Adrenal gland (tissue), 5 donors: ENCODE results near the gene SLC16A14.

Experiments used
- CTCF ChIP-seq, 6 experiments: fragments of 450-650 bp in 4 of 6; fragments of 200-600 bp in 2 of 6; sonication (generic) in 1 of 6; IDR thresholded peaks; 1 replicate in 5 of 6; 2 replicates in 1 of 6; pipeline versions ENCODE4 v1.5.1 to v1.8.0; 2016 to 2021; ENCODE audit warnings: antibody characterized with exemption in 6 of 6, mild to moderate bottlenecking in 2 of 6, moderate library complexity in 1 of 6
- POLR2A ChIP-seq, 2 donors: fragments of 450-650 bp; IDR thresholded peaks; one replicate each; pipeline ENCODE4 v1.6.1; 2017; ENCODE audit warnings: antibody characterized with exemption in 2 of 2, mild to moderate bottlenecking in 2 of 2, moderate library complexity in 1 of 2
- donor health status: DM: no; HTN: no; CAD: no.

- TF ChIP-seq POLR2A (IDR thresholded peaks at IDR 0.05) (no peak), CTCF (IDR thresholded peaks at IDR 0.05) (no peak)
Observed at GRCh38 chr2:230008708-230009066, 60.0 kb downstream of the SLC16A14 start.
